ENCODE results near the gene PITPNM3. TPM values are rescaled to one million over a fixed set of nuclear protein-coding genes. Genes with fewer than 3 reads are reported as not detected.

The PITPNM3 gene
- total RNA-seq, 1 experiment from 2014 or later: 0.89 TPM

DNA sequence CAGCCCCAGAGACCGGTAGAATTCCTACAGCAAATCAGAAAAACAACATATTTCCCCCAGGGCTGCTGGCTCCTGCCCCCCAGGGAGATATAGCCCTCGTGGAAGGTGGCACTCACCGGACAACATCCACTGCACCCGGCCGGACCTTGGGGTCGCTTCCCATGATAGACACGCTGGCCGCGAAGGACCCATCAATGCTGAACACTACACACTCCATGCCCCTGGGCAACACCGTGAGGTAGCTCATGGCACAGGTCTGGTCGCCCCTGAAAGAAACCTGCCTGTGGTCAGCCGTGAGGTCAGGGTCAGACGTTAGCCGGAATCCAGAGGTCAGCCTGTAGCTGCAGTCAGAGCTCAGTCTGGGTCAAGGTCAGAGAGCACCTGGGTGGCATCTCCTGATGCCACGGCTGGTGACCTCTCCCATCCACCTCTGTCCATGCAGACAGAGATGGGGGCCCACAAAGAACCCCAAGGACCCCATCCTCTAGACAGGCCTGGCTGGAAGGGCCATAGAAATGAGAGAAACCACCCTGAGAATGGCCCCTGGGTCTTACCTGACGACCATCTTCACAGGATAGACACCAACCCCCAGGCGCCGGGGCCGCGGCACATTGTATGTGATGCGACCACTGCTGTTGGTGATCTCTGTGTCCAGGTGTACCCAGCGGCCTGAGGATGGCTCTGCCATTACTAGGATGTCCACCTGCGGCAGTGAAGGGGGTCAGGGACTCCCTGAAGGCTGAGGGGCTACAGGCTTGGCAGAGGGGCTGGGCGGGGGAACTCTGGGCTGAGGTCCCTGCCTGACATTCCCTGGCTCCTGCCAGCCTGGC lies 92.5 kb downstream of the PITPNM3 start:
- no peak for DNase-seq (ENCODE audit: low read depth)

DNA sequence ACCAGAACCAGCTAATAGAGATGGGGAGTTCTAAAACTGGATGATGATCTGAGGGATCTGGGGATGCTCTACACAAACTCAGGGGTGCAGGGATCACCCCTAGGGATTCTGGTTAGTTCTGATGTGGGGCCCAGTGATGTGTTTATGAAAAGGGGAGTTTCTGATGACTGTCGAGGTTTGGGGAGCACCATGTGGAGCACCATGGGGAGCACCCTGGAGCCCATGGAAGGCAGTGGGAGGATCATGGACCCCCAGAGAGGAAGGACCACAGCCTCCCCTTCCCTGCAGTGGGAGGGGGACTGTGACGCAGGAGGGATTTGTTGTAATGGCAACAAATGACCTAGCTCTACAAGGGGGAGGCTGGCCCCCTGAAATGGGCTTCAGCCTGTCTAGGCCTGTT lies 93.7 kb downstream of the PITPNM3 start:
- DNase-seq (ENCODE audit: low read depth): no peak

DNA sequence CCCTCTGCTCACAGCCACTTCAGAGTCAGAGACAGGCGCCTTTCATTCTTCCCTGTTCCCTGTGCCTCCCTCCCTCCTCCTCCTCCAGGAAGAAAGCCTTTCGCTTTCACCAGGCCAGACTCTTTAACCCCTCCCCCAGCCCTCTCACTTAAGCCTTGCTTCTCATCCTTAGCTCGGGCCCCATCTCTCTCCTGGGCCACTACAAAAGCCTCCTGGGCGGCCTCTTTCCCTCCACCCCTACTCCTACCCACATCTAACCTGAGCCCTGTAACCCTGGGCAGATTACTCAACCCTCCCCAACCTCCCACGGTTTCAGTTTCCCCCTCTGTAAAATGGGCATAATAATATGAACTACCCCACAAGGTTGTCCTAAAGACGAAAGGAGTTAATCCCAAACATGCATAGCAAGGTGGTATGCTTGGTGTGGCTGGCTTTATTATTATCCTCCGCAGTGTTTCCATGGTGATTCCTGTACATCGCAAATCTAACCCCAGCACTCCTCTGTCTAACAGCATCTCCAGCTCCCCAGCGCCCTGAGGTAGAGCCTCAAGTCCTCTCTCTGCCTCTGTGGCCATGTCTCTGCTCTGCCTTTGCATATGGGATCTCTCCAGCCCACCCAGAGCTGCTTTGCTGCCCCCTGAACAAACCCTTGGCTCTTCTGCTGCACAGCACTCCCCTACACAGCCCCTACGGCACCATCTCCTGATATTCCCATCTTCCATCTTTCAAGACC lies 94.4 kb downstream of the PITPNM3 start:
- no peak for DNase-seq (ENCODE audit: low read depth)

DNA sequence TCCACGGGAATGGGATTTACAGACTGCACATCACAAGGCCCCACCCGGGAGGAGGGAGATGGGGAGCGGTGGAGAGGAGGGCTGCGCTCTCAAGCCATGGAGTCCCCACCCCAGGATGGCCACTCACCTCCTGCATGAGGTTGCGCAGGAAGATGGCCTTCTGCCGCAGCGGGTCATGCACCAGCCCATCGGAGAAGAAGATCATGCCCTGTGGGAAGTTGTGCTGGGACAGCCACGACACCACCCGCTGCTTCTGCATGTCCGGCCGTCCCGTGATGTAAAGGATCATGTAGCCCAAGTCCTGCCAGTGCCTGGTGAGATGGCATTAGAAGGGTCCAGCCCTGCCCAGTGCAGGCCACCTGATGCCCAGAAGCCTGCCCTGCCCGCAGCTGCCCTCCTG lies 95.1 kb downstream of the PITPNM3 start:
- DNase-seq (ENCODE audit: low read depth): no peak

DNA sequence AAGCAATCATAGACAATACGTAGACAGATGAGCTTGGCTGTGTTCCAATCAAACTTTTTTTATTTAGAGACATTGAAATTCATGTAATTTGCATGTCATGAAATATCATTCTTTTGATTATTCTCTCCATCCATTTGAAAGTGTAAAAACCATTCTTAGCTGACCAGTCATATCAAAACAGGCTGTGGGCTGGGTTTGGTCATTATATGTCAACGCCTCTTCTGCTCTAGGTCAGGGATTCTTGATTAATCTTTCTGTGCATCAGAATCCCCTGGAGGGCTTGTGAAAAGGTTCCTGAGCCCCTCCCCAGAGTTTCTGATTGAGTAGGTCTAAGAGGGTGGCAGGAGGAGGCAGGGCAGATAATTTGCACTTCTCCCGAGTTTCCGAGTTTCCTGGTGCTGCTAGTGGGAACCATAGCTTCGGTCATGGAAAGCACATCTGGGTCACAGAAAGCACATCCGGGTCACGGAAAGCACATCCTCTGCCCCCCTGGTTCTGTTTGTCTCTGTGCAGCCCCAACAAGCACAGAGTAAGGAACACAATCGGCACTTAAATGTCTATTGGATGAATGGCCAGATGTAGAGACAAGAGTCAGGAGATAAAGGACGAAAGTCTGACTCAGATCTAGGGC lies 95.7 kb downstream of the PITPNM3 start:
- DNase-seq (ENCODE audit: low read depth): no peak

DNA sequence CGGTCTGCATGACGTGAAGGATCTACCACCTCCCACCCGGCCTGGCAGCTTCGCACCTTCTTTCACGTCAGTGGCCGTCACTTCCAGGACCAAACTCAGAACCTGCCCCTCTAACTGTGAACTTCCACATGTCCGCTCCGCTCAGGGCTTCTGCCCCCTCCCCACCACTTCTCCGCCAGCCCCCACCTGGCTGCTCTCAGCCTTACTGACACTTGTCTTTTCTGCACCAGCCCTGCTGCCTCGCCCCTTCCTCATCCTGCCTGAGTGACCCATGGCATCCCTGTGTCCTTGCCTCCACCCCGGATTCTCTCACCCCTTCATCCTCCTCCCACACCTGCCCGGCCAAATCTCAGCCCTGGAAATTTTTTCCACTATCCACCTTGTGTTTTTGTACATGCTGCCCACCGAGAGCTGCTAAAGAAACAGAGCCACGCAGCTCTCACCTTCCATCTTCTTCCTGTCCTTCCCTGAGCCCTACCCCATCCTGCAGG lies 97.8 kb downstream of the PITPNM3 start:
- no peak for DNase-seq (ENCODE audit: low read depth)

DNA sequence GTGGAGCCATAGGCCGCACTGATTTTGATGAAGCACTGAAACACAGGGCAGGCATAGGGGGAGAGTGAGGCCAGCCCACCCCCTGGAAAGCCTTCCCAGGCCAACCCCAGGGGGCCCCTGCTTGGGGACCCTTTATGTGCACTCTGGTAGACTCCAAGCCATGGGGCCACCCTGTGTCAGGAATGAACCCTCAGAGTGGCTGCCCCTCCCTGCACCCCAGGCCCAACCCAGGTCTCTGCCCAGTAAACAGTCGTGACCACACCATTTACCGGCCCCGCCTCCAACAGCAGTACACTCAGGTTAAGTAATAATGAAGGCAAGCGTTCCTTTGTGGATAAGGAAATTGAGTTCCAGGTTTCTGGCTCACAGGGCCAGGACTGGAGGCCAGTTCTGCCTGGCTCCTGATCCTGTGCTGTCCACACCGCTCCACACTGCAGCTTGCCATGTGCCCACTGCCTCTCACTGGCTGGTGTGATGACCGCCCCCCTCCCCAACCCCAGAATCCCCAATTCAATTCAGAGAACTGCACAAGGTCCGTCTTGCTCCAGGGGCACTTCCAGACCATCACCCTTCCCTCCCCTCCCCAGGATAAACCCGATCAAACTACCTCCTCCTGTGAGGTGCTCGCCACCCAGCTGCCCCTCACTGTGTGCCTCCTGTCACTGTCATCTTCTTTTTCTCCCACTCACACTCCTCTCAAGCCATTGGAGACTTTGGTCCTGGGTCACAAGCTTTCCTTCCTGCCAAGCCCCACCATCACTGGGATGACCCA lies 98.5 kb downstream of the PITPNM3 start:
- DNase-seq (ENCODE audit: low read depth): peak; percentile 46

DNA sequence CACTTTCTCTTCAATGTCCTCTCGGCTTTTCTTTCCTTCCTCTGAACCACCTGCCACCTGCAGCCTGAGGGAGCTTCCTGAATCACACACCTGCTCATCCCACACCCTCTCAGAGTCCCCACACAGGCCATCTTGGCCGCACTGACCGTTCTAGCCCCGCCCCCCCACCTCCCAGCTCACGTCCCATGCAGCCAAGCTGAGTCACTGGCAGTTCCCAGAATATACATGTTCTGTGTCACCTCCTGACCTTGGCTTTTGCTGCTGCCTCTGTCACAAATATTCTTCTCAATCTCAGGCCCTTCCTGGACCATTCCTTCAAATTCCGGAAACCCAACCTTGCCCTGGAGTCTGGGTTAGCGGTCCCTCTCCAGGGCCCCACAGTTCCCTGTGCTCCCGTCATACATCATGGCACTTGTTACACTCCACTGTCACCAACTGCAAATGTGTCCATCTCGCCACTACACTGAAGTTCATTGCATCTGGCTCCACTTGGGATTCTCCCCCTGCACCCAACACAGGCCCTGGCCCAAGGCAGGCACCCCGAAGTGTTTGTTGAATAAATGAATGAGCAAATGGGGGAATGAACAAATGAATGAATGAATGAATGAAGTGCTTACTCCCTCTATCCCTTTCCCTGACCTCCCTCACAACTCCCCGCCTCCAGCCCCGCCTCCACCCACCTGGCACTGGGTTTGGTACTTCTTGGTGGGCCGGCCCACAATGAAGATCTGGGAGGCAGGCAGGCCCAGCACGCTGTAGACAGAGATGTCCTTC lies 99.3 kb downstream of the PITPNM3 start:
- DNase-seq (ENCODE audit: low read depth): peak; percentile 88

DNA sequence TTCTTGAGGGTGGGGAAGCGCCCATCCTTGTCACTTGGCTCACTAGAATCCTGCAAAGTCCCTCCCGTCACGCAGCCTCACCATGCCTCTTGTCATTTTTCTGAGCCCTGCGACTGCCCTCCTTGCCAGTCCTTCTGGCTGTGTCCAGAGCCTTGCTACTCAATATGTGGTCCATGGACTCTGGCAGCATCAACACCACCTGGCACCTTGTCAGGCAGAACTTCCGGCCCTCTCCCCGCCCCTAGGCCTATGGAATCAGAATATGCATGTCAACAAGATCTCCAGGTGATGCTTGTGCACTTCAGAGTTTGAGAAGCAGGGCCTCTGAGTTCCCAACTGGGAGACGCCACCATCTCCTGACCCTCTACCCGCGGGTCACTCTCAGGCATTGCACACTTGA lies 100.0 kb downstream of the PITPNM3 start:
- no peak for DNase-seq (ENCODE audit: low read depth)

DNA sequence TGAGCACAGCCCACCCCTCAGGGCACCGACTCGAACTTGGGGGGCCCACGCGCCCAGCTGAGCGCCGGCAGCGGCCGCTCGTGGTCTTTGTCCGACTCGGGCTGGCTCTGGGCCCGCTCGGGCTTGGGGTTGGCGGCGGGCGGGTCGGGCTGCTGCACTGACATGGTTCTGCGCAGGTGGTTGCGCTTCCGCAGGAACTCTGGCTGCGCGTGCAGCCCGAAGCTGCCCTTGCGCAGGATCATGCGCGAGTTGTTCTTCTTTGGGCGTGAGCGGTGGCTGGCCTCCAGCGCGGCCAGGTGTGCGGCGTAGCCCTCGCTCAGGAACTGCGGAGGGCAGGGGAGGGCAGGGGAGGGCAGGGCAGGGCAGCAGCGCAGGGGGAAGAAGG lies 101.0 kb downstream of the PITPNM3 start:
- no peak for DNase-seq (ENCODE audit: low read depth)

DNA sequence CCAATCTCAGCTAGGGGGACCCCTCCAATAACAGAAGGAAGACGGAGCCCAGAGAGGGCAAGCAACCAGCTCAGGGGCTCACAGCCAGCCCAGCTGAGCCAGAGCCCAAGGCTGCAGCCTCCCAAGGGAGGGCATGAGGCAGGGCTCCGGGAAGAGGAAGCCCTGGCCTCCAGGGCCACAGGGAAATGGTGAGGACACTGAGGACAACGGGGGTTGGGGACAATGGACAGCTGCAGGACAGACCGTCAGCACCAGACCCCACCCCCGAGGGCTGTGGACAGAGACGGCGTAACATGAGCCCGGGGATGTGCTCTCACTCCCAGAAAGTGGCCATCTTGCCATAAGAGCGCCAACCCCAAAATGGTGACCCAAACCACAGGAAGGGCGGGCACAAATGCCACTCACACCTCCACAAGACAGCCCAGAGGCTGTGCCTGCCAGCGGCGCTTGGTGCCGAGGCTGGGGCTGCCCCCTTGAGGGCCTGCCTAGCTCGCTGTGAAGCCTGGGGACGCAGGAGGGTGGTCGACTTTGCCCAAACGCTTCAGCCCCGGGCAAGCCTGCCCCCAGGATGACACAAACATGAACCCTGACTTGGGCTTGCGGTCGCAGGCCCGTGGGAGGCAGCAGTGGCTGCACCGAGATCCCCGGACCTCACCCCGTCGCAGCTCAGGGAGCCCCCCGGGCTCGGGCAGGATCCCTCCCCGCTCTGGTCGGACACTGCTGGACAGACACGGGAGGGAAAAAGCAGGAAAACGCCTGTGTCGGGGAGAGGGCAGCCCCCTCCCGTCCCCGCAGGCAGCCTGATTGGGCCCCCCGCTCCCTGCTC lies 101.6 kb downstream of the PITPNM3 start:
- DNase-seq (ENCODE audit: low read depth): no peak

DNA sequence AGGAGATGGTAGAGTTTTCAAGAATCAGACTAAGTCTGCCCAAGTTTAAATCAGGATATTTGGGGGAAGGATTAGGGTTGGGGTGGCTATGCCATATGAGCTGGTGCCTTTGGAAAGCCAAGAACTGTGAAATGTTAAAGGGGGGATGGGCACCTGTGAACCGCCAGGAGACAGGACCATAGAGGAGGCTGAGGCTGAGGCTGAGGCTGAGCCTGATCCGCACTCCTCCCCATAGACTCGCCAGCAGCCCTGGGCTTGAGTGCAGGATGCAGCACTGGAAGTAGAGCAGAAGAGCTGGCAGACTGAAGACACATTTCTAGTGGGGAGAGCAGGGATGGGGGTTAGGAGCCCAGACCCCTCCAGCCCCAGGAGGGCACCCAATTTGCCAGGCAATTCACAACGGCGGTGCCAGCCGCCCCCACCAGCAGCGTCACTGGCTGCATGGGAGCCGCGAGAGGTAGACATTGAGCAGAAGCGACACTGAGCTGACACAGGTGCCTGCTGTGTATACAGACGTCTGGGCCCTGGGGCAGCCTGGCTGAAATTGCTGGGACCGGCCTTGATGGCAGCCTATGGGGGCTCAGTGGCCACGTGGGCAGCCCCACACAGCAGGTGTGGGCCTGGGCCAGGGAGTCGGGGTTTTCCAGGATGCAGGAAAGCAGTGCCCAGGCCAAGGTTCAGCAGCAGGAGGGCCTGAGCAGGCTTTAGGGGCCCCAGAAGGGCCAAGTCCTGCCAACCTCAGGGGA lies 102.9 kb downstream of the PITPNM3 start:
- no peak for DNase-seq (ENCODE audit: low read depth)

DNA sequence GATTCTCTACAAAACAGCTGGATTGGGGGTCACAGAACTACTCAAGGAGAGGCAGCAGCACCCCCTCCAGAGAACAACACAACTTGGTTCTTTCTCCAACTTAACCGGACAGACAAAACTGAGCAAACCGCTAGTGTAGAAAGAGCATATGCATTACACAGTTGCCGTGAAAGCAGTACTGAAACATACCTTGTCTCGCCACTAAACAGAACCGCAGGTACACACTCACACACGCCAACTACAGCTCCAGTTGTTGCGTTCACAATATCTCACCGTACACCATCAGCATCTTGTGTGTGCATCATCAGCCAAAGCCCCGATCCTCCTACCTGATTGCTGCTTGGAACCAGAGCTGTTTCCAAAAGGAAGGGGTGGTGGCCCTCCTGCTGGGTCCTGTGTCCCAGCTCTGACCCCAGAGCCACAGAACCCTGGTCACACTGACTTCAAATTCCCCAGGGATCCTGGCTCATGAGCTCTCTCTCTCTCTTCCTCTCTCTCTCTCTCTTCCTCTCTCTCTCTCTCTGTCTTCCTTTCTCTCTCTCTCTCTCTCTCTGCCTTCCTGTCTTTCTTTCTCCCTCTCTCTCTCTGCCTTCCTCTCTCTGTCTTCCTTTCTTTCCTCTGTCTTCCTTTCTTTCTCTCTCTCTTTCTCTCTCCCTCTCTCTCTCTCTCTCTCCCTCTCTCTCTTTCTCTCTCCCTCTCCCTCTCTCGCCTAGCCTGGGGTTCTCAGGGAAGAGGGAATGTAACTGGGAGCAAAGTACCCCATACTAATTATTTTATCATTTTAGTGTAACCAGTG lies 103.7 kb downstream of the PITPNM3 start:
- no peak for DNase-seq (ENCODE audit: low read depth)

DNA sequence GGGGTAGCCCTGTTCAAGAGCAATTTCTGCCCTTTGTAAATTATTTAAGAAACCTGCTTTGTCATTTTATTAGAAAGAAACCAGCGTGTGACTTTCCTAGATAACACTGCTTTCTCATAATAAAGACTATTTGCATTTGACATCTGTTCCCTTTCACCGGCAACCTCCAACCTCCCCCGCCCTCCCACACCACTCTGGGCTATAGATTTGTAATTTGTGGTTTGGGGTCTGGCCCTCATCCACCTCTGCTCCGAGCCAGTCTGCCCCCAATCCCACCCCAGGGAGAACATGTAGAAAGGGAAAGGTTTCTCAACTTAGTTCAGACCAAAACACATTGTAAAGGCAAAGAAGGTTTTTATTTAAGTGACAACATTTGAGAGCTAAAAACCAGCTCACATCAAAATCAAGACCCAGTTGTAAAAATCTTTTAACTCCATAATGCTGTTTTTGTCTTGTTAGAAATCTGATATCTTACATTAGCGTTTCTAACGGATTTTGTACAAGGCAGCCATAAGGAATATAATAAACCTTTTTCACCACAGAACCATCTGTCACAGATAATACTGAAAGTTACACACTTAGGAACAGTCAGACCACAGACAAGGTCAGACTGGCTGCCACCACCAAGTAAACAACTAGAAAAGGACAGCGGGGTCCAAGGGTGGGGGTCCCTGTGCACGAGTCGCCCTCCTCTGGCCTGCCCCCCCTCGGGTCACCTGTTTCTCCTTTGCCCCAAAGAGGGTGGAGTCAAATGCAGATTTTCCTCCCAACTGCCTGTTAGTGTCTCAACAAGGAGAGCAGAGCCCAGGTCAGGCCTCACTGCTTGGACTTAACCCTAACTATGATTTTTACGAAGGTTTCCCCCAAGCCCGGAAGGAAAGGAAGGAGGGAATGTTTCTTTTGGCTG lies 105.2 kb downstream of the PITPNM3 start:
- DNase-seq (ENCODE audit: low read depth): no peak

DNA sequence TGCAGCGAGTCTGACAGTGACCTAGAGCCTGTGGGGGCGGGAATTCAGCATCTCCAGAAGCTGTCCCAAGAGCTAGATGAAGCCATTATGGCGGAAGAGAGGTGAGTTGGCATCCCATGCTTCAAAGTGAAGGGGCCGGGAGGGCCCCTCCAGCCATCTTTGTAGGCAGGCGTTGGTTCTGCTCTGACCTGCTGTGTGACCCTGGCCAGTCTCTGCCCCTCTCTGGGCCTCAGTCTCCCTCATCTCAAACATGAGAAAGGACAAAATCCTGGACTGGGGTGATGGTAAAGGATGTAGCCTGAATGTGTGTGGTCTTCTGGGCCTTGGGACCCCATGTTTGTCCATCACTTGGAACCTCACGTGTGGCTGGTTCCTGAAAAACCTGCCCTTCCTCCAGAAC lies 107.0 kb downstream of the PITPNM3 start:
- no peak for DNase-seq (ENCODE audit: low read depth)

DNA sequence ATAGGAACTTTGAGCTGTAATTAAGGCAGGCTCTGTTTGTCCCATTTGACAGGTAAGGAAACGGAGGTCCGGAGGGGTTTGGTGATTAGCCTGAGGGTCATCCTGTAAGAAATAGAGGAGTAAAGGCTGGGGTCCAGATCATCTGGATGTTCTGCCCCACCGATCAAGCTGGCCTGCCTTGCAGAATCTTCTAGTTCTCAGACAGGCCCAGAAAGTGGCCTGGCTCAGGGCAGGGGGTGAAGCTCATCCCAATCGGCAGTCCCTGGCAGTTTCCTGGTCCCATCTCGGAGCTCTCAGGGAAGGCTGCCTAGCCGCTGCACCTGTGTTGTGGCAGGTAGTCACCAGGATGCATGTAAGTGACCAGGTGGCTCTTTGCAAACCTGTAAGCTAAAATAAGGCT lies 107.9 kb downstream of the PITPNM3 start:
- no peak for DNase-seq (ENCODE audit: low read depth)

DNA sequence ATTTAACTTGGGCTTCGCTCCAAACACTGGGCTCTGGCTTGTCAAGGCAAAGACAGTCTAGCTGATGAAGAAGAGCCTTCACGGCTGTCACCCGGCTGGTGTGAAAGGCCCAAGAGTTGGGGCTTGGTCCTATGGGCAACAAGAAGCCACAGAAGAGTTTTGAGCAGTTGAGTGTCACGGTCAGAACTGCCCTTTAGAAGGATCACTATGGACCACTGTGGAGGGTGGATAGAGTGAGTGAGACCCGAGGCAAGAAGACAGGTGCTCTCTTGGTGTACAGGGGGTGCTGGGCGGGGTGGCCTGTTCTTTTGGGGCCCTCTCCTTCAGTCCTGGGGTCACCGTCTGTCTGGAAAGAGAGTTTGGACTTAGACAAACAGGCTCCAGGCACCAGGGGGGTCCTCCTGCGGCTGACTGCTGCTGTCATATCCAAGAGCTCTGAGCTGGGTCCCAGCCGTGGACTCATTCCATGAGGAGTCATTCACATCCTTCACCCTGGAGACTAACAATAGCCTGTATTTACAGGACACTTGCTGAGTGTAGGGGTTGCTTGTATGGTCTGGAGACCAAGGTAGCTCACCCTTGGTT lies 109.7 kb downstream of the PITPNM3 start:
- DNase-seq (ENCODE audit: low read depth): no peak

Data from M059J (cell line).